Panc1 (cell line): ENCODE results near the gene MAP3K3.

Experiments
- POLR2AphosphoS5 ChIP-seq: IDR thresholded peaks from 2 replicates; pipeline ENCODE4 v1.6.1; 2012; ENCODE audit warnings: mild to moderate bottlenecking, low read depth, low read length, moderate library complexity
- TCF7L2 ChIP-seq: IDR thresholded peaks from 2 replicates; pipeline ENCODE4 v1.6.1; 2011; ENCODE audit warnings: mild to moderate bottlenecking, low read depth, low read length, inconsistent platforms
- TF ChIP-seq, protein P1 (sequence below): fragments of 450-650 bp; IDR thresholded peaks from 2 replicates; pipeline ENCODE4 v1.5.1; 2017; ENCODE audit warnings: mild to moderate bottlenecking
- TF ChIP-seq, protein P2 (sequence below), 2 experiments: IDR thresholded peaks; 2 replicates each; pipeline ENCODE4 v1.6.1; 2011 to 2012; ENCODE audit warnings: low read depth in 2 of 2, control low read depth in 1 of 2, low read length in 1 of 2, mild to moderate bottlenecking in 1 of 2, moderate library complexity in 1 of 2; ENCODE audit not compliant: insufficient read depth in 1 of 2

DNA sequence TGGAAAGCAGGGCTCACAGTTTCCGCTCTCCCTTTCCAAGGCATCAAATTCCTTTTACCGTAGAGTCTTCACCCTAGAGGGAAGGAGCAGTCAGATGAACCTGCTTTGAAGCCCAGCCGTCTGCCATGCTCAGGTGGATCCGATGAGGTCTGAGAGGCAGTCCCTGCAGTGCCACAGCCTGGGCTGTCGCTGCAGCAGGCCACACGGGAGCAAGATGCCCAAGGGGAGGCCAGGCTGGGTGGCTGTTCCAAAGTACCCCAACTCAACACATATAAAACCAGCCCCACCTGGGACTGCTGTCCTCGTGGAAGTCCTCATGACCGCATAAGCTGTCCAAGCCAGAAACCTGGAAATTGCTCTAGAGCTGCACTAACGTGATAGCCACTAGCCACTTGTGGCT, 82.6 kb downstream of the MAP3K3 start:
- TF ChIP-seq, protein P1, sequence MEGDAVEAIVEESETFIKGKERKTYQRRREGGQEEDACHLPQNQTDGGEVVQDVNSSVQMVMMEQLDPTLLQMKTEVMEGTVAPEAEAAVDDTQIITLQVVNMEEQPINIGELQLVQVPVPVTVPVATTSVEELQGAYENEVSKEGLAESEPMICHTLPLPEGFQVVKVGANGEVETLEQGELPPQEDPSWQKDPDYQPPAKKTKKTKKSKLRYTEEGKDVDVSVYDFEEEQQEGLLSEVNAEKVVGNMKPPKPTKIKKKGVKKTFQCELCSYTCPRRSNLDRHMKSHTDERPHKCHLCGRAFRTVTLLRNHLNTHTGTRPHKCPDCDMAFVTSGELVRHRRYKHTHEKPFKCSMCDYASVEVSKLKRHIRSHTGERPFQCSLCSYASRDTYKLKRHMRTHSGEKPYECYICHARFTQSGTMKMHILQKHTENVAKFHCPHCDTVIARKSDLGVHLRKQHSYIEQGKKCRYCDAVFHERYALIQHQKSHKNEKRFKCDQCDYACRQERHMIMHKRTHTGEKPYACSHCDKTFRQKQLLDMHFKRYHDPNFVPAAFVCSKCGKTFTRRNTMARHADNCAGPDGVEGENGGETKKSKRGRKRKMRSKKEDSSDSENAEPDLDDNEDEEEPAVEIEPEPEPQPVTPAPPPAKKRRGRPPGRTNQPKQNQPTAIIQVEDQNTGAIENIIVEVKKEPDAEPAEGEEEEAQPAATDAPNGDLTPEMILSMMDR = no peak
- TF ChIP-seq POLR2AphosphoS5 = no peak
- TF ChIP-seq TCF7L2 = no peak
- TF ChIP-seq, protein P2, sequence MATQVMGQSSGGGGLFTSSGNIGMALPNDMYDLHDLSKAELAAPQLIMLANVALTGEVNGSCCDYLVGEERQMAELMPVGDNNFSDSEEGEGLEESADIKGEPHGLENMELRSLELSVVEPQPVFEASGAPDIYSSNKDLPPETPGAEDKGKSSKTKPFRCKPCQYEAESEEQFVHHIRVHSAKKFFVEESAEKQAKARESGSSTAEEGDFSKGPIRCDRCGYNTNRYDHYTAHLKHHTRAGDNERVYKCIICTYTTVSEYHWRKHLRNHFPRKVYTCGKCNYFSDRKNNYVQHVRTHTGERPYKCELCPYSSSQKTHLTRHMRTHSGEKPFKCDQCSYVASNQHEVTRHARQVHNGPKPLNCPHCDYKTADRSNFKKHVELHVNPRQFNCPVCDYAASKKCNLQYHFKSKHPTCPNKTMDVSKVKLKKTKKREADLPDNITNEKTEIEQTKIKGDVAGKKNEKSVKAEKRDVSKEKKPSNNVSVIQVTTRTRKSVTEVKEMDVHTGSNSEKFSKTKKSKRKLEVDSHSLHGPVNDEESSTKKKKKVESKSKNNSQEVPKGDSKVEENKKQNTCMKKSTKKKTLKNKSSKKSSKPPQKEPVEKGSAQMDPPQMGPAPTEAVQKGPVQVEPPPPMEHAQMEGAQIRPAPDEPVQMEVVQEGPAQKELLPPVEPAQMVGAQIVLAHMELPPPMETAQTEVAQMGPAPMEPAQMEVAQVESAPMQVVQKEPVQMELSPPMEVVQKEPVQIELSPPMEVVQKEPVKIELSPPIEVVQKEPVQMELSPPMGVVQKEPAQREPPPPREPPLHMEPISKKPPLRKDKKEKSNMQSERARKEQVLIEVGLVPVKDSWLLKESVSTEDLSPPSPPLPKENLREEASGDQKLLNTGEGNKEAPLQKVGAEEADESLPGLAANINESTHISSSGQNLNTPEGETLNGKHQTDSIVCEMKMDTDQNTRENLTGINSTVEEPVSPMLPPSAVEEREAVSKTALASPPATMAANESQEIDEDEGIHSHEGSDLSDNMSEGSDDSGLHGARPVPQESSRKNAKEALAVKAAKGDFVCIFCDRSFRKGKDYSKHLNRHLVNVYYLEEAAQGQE (IDR thresholded peaks at IDR 0.05; ENCODE audit: insufficient read depth in 1 of 2, low read depth in 2 of 2, low read length in 1 of 2) = no peak
